Esophagus squamous epithelium (tissue), 4 donors: ENCODE results near the gene SLC39A7.

Source experiments
- POLR2A ChIP-seq, 4 donors: fragments of 450-650 bp; IDR thresholded peaks; one replicate each; pipeline ENCODE4 v1.6.1; 2017; ENCODE audit warnings: antibody characterized with exemption in 4 of 4, mild to moderate bottlenecking in 4 of 4, moderate library complexity in 3 of 4
- TF ChIP-seq, protein P1 (sequence below), 6 experiments: fragments of 450-650 bp in 4 of 6; fragments of 200-600 bp in 2 of 6; sonication (generic) in 2 of 6; IDR thresholded peaks; one replicate each; pipeline ENCODE4 v1.5.1; 2016 to 2019; ENCODE audit warnings: antibody characterized with exemption in 6 of 6, mild to moderate bottlenecking in 4 of 6, moderate library complexity in 4 of 6

DNA sequence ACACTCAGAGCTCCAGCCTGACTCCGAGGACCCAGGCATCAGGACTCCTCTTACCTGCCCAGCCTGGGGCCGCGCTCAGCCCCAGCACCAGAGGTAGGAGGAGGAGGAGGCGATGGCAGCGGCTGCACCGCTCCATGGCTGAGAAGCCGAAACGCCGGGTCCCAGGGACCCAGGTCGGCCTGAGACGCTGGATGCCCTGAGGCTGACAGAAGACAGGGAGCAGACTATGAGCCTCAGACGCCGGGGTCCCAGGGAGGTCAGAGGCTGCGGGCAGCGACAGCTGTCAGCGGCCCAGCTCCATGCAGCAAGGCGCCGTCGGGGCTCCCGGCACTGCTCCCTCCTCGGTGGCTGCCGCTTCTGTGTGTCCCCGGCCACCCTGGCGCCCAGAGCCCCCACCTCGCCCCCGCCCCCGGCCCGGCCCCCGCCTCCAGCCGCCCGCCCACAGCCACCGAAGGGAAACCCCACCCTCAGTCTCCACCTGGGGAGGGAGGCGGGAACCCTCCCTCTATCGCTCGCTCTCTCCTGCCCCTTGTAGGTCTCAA is 8.5 kb upstream of the SLC39A7 start, which contains the start of gene COL11A2:
- TF ChIP-seq, protein P1, sequence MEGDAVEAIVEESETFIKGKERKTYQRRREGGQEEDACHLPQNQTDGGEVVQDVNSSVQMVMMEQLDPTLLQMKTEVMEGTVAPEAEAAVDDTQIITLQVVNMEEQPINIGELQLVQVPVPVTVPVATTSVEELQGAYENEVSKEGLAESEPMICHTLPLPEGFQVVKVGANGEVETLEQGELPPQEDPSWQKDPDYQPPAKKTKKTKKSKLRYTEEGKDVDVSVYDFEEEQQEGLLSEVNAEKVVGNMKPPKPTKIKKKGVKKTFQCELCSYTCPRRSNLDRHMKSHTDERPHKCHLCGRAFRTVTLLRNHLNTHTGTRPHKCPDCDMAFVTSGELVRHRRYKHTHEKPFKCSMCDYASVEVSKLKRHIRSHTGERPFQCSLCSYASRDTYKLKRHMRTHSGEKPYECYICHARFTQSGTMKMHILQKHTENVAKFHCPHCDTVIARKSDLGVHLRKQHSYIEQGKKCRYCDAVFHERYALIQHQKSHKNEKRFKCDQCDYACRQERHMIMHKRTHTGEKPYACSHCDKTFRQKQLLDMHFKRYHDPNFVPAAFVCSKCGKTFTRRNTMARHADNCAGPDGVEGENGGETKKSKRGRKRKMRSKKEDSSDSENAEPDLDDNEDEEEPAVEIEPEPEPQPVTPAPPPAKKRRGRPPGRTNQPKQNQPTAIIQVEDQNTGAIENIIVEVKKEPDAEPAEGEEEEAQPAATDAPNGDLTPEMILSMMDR (IDR thresholded peaks at IDR 0.05) = no peak
- no peak for TF ChIP-seq POLR2A (IDR thresholded peaks at IDR 0.05)
